ENCODE data around the gene BIRC6.
A peak's percentile ranks its signal among the peaks of the same experiment; 100 is the strongest.

BIRC6 gene

GRCh38 chr2:32479993-32480392, 123.2 kb downstream of the BIRC6 start:
- H3K36me3 ChIP-seq (ENCODE audit: control insufficient read depth, insufficient read depth, low read length) = peaks cover 79% of the 10 kb centered on the region
- no peaks in the 10 kb centered on the region for H3K4me1 ChIP-seq (ENCODE audit: control insufficient read depth, insufficient read depth, low read length)
- no peak overlapping the region for H3K9ac ChIP-seq (ENCODE audit: low read length)
- H3K27me3 ChIP-seq (ENCODE audit: control insufficient read depth, insufficient read depth, low read length) = no peaks in the 10 kb centered on the region
- no peak overlapping the region for H3K4me3 ChIP-seq (ENCODE audit: low read depth, low read length)
- no peak overlapping the region for H3K27ac ChIP-seq (ENCODE audit: low read depth, low read length)
- H3K9me3 ChIP-seq (ENCODE audit: control insufficient read depth, insufficient read depth, low read depth, low read length) = no peaks in the 10 kb centered on the region

GRCh38 chr2:32482471-32482870, 125.6 kb downstream of the BIRC6 start:
- no peaks in the 10 kb centered on the region for H3K27me3 ChIP-seq (ENCODE audit: control insufficient read depth, insufficient read depth, low read length)
- H3K36me3 ChIP-seq (ENCODE audit: control insufficient read depth, insufficient read depth, low read length) = peaks cover 79% of the 10 kb centered on the region
- no peaks in the 10 kb centered on the region for H3K4me1 ChIP-seq (ENCODE audit: control insufficient read depth, insufficient read depth, low read length)
- no peak overlapping the region for H3K27ac ChIP-seq (ENCODE audit: low read depth, low read length)
- H3K9me3 ChIP-seq (ENCODE audit: control insufficient read depth, insufficient read depth, low read depth, low read length) = no peaks in the 10 kb centered on the region
- H3K4me3 ChIP-seq (ENCODE audit: low read depth, low read length) = no peak overlapping the region
- H3K9ac ChIP-seq (ENCODE audit: low read length) = no peak overlapping the region

DNA sequence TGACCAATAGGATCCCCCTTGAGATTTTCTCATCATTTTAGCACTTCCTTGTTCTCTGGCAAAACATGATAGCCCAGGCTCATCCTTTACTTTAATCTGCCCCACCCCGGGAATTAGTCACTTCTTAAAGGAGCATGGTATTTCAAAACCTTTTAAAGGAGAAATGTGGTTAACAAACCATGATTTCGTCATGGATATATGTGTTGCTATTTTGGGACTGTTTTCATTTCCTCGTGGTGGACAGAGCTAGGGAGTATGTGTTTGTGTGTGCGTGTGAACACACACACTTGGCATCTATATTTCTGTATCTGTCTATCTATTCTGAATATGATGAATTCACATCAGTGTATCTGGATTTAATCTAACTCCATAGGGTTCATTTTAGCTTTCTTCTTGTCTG, 128.1 kb downstream of the BIRC6 start:
- H3K9me3 ChIP-seq (ENCODE audit: control insufficient read depth, insufficient read depth, low read depth, low read length) = no peaks in the 10 kb centered on the region
- no peaks in the 10 kb centered on the region for H3K4me1 ChIP-seq (ENCODE audit: control insufficient read depth, insufficient read depth, low read length)
- no peak overlapping the region for H3K27ac ChIP-seq (ENCODE audit: low read depth, low read length)
- no peaks in the 10 kb centered on the region for H3K27me3 ChIP-seq (ENCODE audit: control insufficient read depth, insufficient read depth, low read length)
- peaks cover 79% of the 10 kb centered on the region for H3K36me3 ChIP-seq (ENCODE audit: control insufficient read depth, insufficient read depth, low read length)
- no peak overlapping the region for H3K4me3 ChIP-seq (ENCODE audit: low read depth, low read length)
- H3K9ac ChIP-seq (ENCODE audit: low read length) = no peak overlapping the region

DNA sequence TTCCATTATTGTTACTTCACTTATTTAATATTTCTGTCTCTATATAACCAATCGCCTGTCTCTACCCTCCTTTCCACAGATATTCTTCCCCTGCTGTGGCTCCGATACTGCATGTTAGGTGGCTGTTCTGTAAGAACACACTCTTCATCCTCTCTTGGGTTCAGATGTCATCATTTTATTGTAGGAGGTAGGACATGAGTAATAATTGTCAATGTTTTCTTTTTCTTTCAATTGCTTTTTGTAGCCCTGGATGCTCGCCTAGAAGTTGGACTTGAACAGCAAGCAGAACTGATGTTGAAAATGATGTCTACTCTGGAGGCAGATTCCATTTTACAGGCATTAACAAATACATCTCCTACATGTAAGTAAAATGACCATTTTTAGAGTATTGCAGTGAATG, 128.6 kb downstream of the BIRC6 start:
- Histone ChIP-seq H3K9me3 (ENCODE audit: control insufficient read depth, insufficient read depth, low read depth, low read length) (no peaks in the 10 kb centered on the region), H3K36me3 (ENCODE audit: control insufficient read depth, insufficient read depth, low read length) (peaks cover 78% of the 10 kb centered on the region), H3K27ac (ENCODE audit: low read depth, low read length) (no peak overlapping the region), H3K4me3 (ENCODE audit: low read depth, low read length) (no peak overlapping the region), H3K9ac (ENCODE audit: low read length) (no peak overlapping the region), H3K27me3 (ENCODE audit: control insufficient read depth, insufficient read depth, low read length) (no peaks in the 10 kb centered on the region), H3K4me1 (ENCODE audit: control insufficient read depth, insufficient read depth, low read length) (no peaks in the 10 kb centered on the region)

DNA sequence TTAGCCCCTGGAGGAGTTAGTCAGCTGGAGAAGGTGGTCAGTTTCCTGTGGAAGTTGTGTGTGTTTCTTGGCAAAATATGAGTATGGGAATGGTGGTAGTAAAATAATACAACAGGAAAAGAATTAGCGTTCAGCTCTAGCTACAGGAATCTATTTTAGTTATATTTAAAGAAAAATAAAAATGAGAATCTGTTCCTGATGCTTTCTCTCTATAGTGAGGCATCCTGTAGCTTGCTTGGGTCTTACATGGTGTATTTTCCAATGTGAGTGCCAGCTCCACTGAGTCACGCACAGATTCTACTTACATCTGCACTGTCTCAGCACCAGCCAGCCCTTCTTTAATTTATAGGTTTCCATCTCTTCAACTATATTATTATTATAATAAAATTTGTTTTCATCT, 132.2 kb downstream of the BIRC6 start:
- no peak overlapping the region for H3K4me3 ChIP-seq (ENCODE audit: low read depth, low read length)
- H3K9ac ChIP-seq (ENCODE audit: low read length) = no peak overlapping the region
- no peaks in the 10 kb centered on the region for H3K27me3 ChIP-seq (ENCODE audit: control insufficient read depth, insufficient read depth, low read length)
- peaks cover 70% of the 10 kb centered on the region for H3K36me3 ChIP-seq (ENCODE audit: control insufficient read depth, insufficient read depth, low read length)
- H3K9me3 ChIP-seq (ENCODE audit: control insufficient read depth, insufficient read depth, low read depth, low read length) = no peaks in the 10 kb centered on the region
- no peak overlapping the region for H3K27ac ChIP-seq (ENCODE audit: low read depth, low read length)
- H3K4me1 ChIP-seq (ENCODE audit: control insufficient read depth, insufficient read depth, low read length) = no peaks in the 10 kb centered on the region

- H3K27me3 ChIP-seq (ENCODE audit: control insufficient read depth, insufficient read depth, low read length) = no peaks in the 10 kb centered on the region
- no peak overlapping the region for H3K4me3 ChIP-seq (ENCODE audit: low read depth, low read length)
- no peaks in the 10 kb centered on the region for H3K9me3 ChIP-seq (ENCODE audit: control insufficient read depth, insufficient read depth, low read depth, low read length)
- no peak overlapping the region for H3K27ac ChIP-seq (ENCODE audit: low read depth, low read length)
- peaks cover 5% of the 10 kb centered on the region for H3K4me1 ChIP-seq (ENCODE audit: control insufficient read depth, insufficient read depth, low read length)
- peaks cover 55% of the 10 kb centered on the region for H3K36me3 ChIP-seq (ENCODE audit: control insufficient read depth, insufficient read depth, low read length)
- no peak overlapping the region for H3K9ac ChIP-seq (ENCODE audit: low read length)
Observed at GRCh38 chr2:32491346-32491745, 134.5 kb downstream of the BIRC6 start.

DNA sequence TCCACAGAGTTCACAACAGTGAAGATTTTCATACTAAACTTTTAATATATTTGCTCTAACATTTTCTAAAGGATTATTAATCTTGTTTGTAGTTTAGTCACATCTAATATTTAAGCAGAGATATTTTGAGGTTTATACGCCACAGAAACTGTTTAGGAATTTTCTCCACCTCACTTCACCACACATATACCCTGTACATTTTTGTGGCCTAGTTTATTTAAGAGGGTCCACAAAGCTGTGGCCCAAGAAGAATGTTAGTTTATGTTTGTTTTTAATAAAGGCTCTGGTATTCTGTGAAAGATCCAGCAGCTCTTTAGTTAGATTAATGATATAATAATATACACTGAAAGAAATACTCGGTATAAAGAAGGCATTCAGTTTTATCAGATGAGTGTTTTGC, 138.3 kb downstream of the BIRC6 start:
- H3K4me3 ChIP-seq (ENCODE audit: low read depth, low read length) = no peak overlapping the region
- H3K27me3 ChIP-seq (ENCODE audit: control insufficient read depth, insufficient read depth, low read length) = no peaks in the 10 kb centered on the region
- H3K36me3 ChIP-seq (ENCODE audit: control insufficient read depth, insufficient read depth, low read length) = peaks cover 49% of the 10 kb centered on the region
- H3K27ac ChIP-seq (ENCODE audit: low read depth, low read length) = no peak overlapping the region
- H3K9ac ChIP-seq (ENCODE audit: low read length) = no peak overlapping the region
- H3K4me1 ChIP-seq (ENCODE audit: control insufficient read depth, insufficient read depth, low read length) = peaks cover 11% of the 10 kb centered on the region
- H3K9me3 ChIP-seq (ENCODE audit: control insufficient read depth, insufficient read depth, low read depth, low read length) = no peaks in the 10 kb centered on the region

- H3K4me1 ChIP-seq (ENCODE audit: control insufficient read depth, insufficient read depth, low read length) = peaks cover 11% of the 10 kb centered on the region
- H3K9ac ChIP-seq (ENCODE audit: low read length) = no peak overlapping the region
- H3K27me3 ChIP-seq (ENCODE audit: control insufficient read depth, insufficient read depth, low read length) = no peaks in the 10 kb centered on the region
- H3K9me3 ChIP-seq (ENCODE audit: control insufficient read depth, insufficient read depth, low read depth, low read length) = no peaks in the 10 kb centered on the region
- H3K36me3 ChIP-seq (ENCODE audit: control insufficient read depth, insufficient read depth, low read length) = peaks cover 49% of the 10 kb centered on the region
- no peak overlapping the region for H3K4me3 ChIP-seq (ENCODE audit: low read depth, low read length)
- peak overlapping the region; percentile 62 for H3K27ac ChIP-seq (ENCODE audit: low read depth, low read length)
Observed at GRCh38 chr2:32496662-32497061, 139.8 kb downstream of the BIRC6 start.

DNA sequence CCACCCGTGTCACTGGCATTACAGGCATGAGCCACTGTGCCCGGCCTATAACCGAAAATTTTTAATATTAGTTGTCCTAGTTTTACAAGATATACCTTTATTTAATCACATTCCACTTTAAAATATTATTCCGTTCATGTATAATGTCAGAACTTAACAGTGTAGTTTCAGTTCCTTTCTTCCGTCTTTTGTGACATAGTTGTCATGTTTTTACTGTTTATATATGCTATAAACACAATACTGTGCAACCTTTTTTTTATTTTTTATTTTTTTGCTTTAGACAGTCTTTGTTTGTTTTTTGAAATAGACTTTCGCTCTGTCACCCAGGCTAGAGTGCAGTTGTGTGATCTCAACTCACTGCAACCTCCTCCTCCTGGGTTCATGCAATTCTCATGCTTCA, 141.5 kb downstream of the BIRC6 start:
- no peak overlapping the region for H3K9ac ChIP-seq (ENCODE audit: low read length)
- H3K36me3 ChIP-seq (ENCODE audit: control insufficient read depth, insufficient read depth, low read length) = peaks cover 58% of the 10 kb centered on the region

DNA sequence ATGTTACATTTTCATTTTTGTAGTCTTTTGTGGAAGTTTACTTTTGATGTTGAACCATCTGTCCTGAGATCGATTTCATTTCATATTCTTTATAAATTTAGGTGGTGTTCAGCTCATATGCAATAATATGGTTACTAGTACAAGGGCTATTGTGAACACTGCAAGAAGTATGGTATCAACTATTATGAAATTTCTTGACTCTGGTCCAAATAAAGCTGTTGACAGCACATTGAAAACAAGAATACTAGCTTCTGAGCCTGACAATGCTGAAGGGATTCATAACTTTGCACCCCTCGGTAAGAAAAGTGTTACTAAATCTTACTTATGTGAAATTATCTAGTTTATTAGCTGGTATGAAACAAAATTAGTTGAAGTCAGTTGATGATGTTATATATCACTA, 146.1 kb downstream of the BIRC6 start:
- H3K27ac ChIP-seq (ENCODE audit: low read depth, low read length) = no peak overlapping the region
- no peak overlapping the region for H3K9ac ChIP-seq (ENCODE audit: low read length)
- no peak overlapping the region for H3K4me3 ChIP-seq (ENCODE audit: low read depth, low read length)
- H3K27me3 ChIP-seq (ENCODE audit: control insufficient read depth, insufficient read depth, low read length) = no peaks in the 10 kb centered on the region
- H3K36me3 ChIP-seq (ENCODE audit: control insufficient read depth, insufficient read depth, low read length) = peaks cover 77% of the 10 kb centered on the region
- H3K9me3 ChIP-seq (ENCODE audit: control insufficient read depth, insufficient read depth, low read depth, low read length) = no peaks in the 10 kb centered on the region
- no peaks in the 10 kb centered on the region for H3K4me1 ChIP-seq (ENCODE audit: control insufficient read depth, insufficient read depth, low read length)

More for the DNA sequence above, 141.5 kb downstream of the BIRC6 start:
- no peaks in the 10 kb centered on the region for H3K9me3 ChIP-seq (ENCODE audit: control insufficient read depth, insufficient read depth, low read depth, low read length)
- no peak overlapping the region for H3K4me3 ChIP-seq (ENCODE audit: low read depth, low read length)
- H3K4me1 ChIP-seq (ENCODE audit: control insufficient read depth, insufficient read depth, low read length) = peaks cover 11% of the 10 kb centered on the region
- no peaks in the 10 kb centered on the region for H3K27me3 ChIP-seq (ENCODE audit: control insufficient read depth, insufficient read depth, low read length)
- H3K27ac ChIP-seq (ENCODE audit: low read depth, low read length) = no peak overlapping the region

DNA sequence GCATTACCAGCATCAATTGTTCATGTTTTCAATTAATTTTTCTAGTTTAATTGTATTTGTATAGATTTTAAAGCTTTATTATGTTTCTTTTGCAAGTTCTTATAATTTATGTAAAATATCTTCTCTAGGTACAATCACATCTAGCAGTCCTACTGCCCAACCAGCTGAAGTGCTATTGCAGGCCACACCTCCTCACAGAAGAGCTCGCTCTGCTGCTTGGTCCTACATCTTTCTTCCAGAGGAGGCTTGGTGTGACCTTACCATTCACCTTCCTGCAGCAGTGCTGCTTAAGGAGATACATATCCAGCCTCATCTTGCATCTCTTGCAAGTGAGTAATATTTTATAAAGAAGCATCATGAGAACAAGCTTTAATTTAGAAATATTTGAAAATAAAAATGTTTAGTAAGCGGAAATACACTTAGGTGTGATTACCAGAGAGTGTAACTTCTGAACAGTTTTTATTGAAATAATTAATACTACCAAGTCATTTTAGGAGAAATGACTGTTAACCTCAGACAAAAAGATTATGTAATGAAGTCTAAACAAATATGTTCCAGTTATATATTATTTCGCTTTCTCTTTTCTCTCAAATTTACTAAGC, 148.2 kb downstream of the BIRC6 start:
- no peaks in the 10 kb centered on the region for H3K27me3 ChIP-seq (ENCODE audit: control insufficient read depth, insufficient read depth, low read length)

DNA sequence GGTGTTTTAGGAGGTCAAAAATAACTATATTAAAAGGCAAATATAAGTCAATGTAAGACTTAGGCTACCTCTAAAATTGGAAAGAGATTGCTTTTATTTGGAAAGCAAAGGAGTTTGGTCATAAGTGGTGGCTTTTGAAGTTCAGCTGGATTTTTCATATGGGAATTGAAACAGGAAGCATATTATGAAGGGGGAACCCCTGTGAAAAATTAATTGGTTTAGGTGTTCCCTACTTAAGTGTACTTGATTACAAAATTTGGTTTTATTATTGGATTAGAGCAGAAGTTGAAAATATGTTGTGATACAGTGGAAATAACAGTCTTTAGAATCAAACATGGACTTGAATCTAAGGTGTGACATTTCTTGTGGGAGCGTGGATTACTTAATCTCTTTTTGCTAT, 149.6 kb downstream of the BIRC6 start:
- Histone ChIP-seq H3K9me3 (ENCODE audit: control insufficient read depth, insufficient read depth, low read depth, low read length) (no peaks in the 10 kb centered on the region), H3K27ac (ENCODE audit: low read depth, low read length) (no peak overlapping the region), H3K36me3 (ENCODE audit: control insufficient read depth, insufficient read depth, low read length) (peaks cover 77% of the 10 kb centered on the region), H3K27me3 (ENCODE audit: control insufficient read depth, insufficient read depth, low read length) (no peaks in the 10 kb centered on the region), H3K4me1 (ENCODE audit: control insufficient read depth, insufficient read depth, low read length) (no peaks in the 10 kb centered on the region), H3K4me3 (ENCODE audit: low read depth, low read length) (no peak overlapping the region), H3K9ac (ENCODE audit: low read length) (no peak overlapping the region)

More for the DNA sequence above, 148.2 kb downstream of the BIRC6 start:
- H3K4me1 ChIP-seq (ENCODE audit: control insufficient read depth, insufficient read depth, low read length) = no peaks in the 10 kb centered on the region
- no peak overlapping the region for H3K4me3 ChIP-seq (ENCODE audit: low read depth, low read length)
- no peaks in the 10 kb centered on the region for H3K9me3 ChIP-seq (ENCODE audit: control insufficient read depth, insufficient read depth, low read depth, low read length)
- no peak overlapping the region for H3K9ac ChIP-seq (ENCODE audit: low read length)
- peaks cover 82% of the 10 kb centered on the region for H3K36me3 ChIP-seq (ENCODE audit: control insufficient read depth, insufficient read depth, low read length)
- H3K27ac ChIP-seq (ENCODE audit: low read depth, low read length) = no peak overlapping the region
